Measurements from ENCODE around the gene ERFL.

DNA sequence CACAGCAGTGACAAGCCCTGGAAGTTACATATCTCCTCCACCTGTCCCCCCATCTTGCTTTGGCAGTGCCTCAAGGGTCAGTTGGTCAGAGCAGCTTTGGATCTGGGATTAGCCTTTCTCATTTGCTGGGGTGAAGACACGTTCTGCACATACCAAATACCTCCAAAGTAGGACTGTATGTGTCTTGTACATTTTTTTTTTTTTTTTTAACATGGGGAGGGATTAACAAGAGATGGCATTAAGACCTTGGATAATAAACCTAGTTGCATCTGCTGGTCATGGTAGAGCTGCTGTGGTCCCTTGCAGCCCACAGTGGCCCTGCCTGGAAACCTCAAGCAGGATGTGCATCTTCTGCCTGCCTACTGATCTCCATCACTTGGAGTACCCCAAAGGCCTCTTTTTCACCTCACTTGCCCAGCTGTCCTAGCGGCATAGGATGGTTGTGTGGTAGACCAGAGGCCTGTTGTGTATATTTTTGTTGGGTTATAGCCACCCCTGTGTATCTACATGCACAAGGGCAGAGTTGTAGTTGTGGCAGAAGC, 65.7 kb downstream of the ERFL start:
- TF ChIP-seq POLR2A (IDR thresholded peaks at IDR 0.05; ENCODE audit: low read depth) = no peak
- no peak for TF ChIP-seq CTCF (IDR thresholded peaks at IDR 0.05)
- no peak for TF ChIP-seq POLR2AphosphoS5 (IDR thresholded peaks at IDR 0.05)

Data from esophagus muscularis mucosa (tissue), 3 donors.